SKM-1 (cell line): ENCODE data around the gene SYCP2.

Experiments
- DNase-seq: peaks from one replicate; lab custom pipeline; 2025; ENCODE audit not compliant: unreplicated experiment; lab: John Stamatoyannopoulos, UW

Gene SYCP2

GRCh38 chr20:59823030-59823423 is 110.4 kb downstream of the SYCP2 start:
- DNase-seq = no peak

DNA sequence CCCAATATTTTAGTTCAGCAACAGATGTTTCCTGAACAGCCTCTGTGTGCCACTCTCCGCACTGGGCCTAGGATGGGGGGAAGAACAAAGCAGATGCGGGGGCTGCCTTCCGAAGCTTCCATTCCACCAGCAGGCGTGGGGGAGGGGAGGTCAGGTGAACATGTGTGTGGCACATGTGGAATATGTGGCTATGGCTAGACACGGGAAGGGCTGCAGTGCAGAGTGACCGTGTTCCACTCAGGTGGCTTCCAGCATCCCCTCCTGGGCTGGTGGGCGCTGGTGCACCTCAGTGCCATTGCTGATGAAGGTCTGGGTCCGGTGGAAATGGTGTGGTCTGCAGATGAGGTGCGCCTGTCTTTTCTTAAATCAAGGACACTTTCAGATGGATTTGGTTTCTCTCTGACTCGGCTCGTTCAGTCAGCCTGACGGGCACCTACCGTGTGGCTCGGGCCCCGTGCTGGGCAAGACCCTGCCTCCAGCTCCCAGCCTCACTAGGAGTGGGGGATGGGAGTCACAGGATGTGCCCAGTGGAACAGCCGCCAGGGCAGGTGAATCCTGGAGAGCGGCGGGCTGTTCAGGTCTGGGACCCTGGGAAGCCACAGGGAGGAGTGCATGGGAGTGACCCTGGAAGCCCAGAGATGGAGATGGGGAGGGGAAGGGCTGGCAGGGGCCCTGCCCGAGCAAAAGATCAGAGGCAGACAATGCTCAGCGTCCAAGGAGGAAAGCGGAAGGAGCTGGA is 111.0 kb downstream of the SYCP2 start:
- DNase-seq = no peak

DNA sequence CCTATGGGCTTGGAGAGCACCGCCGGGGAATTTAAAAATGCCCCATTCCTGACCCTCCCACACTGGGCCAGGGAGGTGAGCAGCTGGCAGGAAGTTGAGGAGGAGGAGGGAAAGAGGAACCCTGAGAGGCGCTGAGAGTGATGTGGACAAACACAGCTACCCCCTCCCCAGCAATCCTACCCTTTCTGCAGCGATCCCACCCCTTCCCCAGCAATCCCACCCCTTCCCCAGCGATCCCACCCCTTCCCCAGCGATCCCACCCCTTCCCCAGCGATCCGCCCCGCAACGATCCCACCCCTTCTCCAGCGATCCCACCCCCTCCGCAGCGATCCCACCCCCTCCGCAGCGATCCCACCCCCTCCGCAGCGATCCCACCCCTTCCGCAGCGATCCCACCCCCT is 111.6 kb downstream of the SYCP2 start:
- no peak for DNase-seq

DNA sequence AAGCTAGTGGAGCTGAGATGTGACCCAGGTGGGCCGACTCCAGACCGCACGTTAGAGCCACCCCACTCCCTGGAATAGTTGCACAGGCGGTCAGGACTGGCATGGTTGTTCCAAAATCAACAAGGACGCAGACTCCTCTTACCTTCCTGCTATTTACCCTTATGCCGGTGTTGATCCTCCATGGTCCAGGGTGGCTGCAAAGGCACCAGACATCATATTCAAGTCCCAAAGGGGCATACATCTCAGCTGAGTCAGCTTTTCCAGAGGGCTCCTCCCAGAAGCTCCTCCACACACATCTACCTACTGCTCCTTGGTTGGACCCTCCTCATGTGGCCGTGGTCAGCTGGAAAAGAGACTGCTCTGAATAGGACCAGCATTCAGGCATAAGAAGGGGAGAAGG is 112.2 kb downstream of the SYCP2 start:
- no peak for DNase-seq

GRCh38 chr20:59820204-59821041 is 113.0 kb downstream of the SYCP2 start:
- DNase-seq = no peak

- no peak for DNase-seq
These were observed 113.8 kb downstream of the SYCP2 start for GRCh38 chr20:59819496-59820203.

DNA sequence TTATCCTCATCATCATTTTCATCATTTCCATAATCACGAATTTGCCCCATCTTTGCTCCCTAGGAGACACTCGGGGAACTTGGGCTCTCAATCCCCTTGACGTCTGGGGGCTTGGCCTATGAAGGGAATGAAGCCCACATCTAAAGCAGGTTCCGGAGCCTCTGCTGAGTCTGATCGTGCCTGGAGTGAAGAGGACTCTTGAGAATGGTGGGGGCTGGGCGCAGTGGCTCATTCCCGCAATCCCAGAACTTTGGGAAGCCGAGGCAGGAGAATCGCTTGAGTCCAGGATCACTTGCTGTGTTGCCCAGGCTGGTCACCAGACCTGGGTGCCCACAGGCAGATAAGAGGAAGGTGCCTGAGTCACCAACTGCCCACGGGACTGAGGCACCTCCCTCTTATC is 114.5 kb downstream of the SYCP2 start:
- DNase-seq = no peak

DNA sequence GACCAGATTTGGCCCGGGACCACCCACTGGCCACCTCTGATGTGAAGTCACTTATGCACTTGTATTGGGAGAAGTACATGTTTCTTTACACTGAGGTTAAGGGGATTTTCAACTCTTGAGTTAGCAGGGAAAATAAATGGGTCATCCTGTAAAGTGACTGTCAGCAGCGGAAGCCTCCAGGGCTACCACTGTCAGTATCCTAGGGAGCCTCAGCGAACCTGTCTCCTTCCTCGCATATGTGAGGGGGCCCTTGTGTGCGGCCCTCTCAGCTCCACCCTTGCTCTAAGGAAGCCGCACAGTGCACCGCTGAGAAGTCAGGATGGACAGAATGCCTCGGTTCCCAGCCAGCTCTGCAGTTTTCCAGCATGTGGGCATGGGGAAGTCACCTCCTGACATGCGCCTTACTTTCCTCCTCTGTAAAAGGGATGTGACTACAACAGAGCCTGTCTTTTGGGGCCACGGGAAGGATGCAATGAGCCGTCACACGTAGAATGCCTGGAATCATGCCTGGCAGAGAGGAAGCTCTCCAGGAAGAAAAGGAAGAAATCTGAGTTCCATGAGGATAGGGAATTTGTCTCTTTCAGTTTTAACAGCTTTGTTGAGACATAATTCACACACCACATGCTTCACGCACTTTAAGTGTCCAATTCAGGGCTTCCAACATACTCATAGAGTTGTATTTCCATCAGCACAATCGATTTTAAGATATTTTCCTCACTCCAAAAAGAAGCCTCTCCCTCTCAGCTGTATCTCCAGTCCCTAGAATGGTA is 115.4 kb downstream of the SYCP2 start:
- no peak for DNase-seq

GRCh38 chr20:59817406-59817805 is 116.0 kb downstream of the SYCP2 start:
- no peak for DNase-seq

GRCh38 chr20:59816146-59816738 is 117.2 kb downstream of the SYCP2 start:
- no peak for DNase-seq

DNA sequence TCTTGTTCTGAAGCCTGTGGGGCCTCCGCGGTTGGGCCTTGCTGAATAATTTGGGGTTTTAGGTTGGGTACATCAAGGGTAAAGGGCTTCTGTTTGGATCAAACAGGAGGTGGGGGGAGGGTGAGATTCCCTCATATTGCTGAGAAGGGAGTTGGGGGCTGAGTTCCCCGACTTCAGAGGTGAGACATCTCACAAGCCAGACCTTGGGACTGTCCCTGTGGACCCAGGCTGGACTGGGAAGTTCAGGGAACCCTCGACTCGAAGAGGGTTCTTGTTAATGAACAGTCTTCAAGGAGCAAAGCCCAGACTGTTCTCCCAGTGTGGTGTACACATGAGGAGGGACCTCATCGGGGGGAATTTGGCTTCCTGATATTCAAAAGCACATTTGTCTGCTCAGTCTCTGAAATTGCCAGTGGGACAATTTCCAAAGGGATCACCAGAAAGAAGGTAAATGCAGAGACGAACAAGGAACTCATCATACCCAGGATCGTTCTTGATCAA is 118.5 kb downstream of the SYCP2 start:
- DNase-seq = no peak

DNA sequence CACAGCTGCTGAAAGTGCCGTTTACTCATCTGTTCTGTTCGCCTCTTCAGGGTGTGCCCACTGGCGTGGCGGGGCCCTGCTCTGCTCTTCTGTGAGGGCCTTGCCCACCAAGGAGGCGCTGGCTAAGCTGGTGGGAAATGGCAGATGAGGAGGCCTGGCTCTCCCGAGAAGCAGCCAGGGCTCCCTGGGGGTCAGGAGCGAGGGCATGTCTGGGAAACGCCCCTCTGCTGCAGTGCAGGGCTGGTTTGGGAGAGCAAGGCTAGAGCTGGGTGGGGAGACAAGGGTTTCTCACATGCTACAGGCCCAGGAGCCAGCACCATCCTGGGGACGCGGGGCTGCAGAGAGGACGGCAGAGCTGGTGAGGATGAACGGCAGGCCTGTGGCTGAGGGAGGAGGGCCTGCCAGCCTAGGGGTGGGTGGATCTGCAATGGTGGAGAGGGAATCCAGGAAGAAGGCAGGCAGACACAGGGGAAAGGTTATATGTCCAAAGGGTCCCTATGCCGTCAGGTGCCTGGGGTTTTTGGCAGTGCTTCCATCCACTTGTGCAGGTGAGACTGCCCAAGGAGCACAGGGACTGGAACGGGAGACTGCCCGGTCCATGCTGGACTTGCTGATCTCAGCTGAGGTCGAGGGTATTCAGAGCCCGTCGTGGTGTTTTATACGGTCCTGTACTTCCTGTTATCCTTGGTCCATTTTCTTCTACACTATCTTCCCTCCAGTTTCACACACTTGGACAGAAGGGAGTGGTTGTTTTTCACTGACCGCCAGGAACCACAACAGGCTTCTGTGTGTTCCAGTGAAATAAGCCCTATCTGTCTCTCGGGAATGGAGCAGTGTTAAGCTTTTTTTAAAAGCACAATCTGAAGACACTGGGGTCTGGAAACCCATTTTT is 119.2 kb downstream of the SYCP2 start:
- no peak for DNase-seq
